ENCODE results near the gene LAMA5. TPM values are rescaled to one million over a fixed set of nuclear protein-coding genes. Genes with fewer than 3 reads are reported as not detected.

Gene LAMA5
- total RNA-seq, 6 experiments from 2014 or later = 30.3 to 80.8 (median 47.1) TPM

DNA sequence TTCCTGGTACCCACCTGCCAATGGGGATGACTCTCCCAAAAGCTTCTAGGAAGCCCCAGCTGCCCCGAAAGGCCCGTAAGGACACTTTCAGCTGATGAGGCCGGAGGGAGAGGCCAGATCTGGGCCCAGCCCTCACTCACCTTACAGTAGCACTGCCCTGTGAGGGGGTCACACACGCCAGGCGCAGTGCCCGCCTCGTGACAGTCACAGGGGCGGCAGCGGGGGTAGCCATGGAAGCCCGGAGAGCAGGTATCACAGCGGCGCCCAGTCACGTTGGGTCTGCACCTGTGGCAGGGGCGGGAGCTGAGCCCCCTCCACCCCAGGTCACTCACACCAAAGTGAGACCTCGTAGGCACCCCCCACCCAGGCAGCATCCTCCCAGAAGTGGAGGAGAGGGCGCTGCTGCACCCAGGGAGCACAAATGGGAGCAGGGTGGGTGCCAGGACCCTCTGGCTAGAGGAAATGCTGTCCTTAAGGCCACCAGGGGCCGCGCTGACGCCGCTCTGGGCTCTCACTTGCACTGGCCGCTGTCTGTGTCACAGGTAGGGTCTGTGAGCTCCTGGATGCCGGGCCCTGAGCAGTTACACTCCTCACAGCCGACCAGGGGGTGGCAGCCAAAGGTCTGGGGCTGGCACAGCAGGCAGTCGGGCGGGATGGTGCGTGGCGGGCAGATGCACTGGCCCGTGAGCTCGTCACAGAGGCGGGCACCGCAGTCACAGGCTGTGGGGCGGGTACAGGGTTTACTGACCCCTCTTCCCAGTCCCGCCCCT is 39.2 kb downstream of the LAMA5 start:
- Histone ChIP-seq H3K36me3 (peaks cover 0 to 15% (median 4%) of the 10 kb centered on the region in 4 donors), H3K4me3 (no peak overlapping the region), H3K27ac (no peak overlapping the region), H3K27me3 (no peaks in the 10 kb centered on the region), H3K4me1 (peaks cover 0 to 3% (median 0%) of the 10 kb centered on the region in 4 donors), H3K9me3 (no peaks in the 10 kb centered on the region)
- ATAC-seq = no peak
- DNase-seq = peak in 1 of 3 donors; percentile 14
- 93% methylated on average over 9 of the region's 33 CpGs for WGBS (ENCODE audit: insufficient coverage, low coverage, low lambda C conversion rate, missing lambda C conversion rate)
- intact Hi-C loops (cut with DNase I) = no loop called here
- TF ChIP-seq POLR2A (IDR thresholded peaks at IDR 0.05) = no peak
- TF ChIP-seq, protein P1, sequence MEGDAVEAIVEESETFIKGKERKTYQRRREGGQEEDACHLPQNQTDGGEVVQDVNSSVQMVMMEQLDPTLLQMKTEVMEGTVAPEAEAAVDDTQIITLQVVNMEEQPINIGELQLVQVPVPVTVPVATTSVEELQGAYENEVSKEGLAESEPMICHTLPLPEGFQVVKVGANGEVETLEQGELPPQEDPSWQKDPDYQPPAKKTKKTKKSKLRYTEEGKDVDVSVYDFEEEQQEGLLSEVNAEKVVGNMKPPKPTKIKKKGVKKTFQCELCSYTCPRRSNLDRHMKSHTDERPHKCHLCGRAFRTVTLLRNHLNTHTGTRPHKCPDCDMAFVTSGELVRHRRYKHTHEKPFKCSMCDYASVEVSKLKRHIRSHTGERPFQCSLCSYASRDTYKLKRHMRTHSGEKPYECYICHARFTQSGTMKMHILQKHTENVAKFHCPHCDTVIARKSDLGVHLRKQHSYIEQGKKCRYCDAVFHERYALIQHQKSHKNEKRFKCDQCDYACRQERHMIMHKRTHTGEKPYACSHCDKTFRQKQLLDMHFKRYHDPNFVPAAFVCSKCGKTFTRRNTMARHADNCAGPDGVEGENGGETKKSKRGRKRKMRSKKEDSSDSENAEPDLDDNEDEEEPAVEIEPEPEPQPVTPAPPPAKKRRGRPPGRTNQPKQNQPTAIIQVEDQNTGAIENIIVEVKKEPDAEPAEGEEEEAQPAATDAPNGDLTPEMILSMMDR (IDR thresholded peaks at IDR 0.05) = no peak

DNA sequence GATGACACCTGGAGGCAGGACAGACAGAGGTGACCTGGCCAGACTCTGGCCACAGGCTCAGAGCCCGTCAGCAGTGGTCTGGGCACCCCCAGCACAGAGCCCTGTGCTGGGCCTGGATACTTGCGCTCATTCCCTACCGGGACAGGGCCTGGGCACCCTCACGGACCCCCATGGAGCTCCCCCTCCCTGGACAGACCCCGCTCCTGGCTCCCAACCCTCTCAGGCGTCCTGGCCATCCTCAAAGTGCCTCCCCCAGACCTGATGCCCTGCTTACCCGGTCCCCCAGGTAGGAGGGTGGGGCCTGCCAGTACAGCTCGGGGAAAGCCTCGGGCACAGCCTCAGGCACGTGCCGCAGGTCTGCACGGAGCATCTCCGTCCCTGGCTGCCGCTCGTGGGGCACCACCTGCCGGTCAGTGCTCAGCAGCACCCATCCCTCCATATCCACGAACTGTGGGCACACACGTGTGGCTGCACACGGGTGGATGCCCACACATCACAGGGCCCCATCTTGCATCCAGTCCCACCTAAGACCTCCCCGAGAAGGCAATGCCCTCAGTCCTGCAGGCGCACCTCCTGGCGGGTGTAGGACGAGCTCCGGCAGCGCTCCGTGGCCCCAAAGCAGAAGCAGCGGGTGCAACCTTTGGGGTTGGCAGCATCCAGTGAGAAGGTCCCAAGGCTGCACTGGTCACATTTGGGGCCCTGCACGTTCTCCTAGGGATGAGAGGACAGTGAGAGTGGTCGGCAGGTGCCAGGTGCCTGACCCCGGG is 40.0 kb downstream of the LAMA5 start:
- no peaks in the 10 kb centered on the region for H3K27me3 ChIP-seq
- H3K4me1 ChIP-seq = peaks cover 0 to 3% (median 0%) of the 10 kb centered on the region in 4 donors
- TF ChIP-seq, protein P1 (IDR thresholded peaks at IDR 0.05) = no peak
- TF ChIP-seq POLR2A (IDR thresholded peaks at IDR 0.05) = no peak
- no peak overlapping the region for H3K4me3 ChIP-seq
- peaks cover 0 to 13% (median 4%) of the 10 kb centered on the region in 4 donors for H3K36me3 ChIP-seq
- H3K9me3 ChIP-seq = no peaks in the 10 kb centered on the region
- no peak for ATAC-seq
- WGBS (ENCODE audit: insufficient coverage, low coverage, low lambda C conversion rate, missing lambda C conversion rate) = 95% methylated on average over 8 of the region's 30 CpGs
- no peak overlapping the region for H3K27ac ChIP-seq
- DNase-seq = no peak
- intact Hi-C loops (cut with DNase I) = no loop called here

DNA sequence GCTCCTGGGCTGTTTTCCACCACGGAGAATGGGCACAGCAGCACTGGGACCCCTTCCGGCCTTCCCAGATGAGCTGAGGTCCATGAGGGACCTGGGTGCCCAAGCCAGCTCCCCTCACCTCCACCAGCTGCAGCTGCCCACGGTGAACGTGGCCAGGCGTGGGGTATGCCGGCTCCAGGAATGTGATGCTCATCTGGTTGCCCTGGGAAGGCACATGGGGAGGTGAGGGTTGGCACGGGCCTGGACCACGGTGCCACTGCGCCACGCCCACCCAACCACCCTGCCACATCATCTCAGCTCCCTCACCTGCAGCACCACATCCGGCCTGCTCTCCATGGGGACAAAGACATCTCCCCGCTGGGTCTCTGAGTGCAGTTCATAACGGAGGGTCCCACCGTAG is 40.6 kb downstream of the LAMA5 start:
- H3K27ac ChIP-seq = no peak overlapping the region
- intact Hi-C loops (cut with DNase I) = no loop called here
- DNase-seq (no peak), ATAC-seq (no peak)
- no peaks in the 10 kb centered on the region for H3K27me3 ChIP-seq
- TF ChIP-seq POLR2A (IDR thresholded peaks at IDR 0.05) = no peak
- TF ChIP-seq, protein P1 (IDR thresholded peaks at IDR 0.05) = no peak
- peaks cover 0 to 11% (median 4%) of the 10 kb centered on the region in 4 donors for H3K36me3 ChIP-seq
- peaks cover 0 to 3% (median 0%) of the 10 kb centered on the region in 4 donors for H3K4me1 ChIP-seq
- 88% methylated on average over 4 of the region's 14 CpGs for WGBS (ENCODE audit: insufficient coverage, low coverage, low lambda C conversion rate, missing lambda C conversion rate)
- H3K4me3 ChIP-seq = no peak overlapping the region
- H3K9me3 ChIP-seq = no peaks in the 10 kb centered on the region

DNA sequence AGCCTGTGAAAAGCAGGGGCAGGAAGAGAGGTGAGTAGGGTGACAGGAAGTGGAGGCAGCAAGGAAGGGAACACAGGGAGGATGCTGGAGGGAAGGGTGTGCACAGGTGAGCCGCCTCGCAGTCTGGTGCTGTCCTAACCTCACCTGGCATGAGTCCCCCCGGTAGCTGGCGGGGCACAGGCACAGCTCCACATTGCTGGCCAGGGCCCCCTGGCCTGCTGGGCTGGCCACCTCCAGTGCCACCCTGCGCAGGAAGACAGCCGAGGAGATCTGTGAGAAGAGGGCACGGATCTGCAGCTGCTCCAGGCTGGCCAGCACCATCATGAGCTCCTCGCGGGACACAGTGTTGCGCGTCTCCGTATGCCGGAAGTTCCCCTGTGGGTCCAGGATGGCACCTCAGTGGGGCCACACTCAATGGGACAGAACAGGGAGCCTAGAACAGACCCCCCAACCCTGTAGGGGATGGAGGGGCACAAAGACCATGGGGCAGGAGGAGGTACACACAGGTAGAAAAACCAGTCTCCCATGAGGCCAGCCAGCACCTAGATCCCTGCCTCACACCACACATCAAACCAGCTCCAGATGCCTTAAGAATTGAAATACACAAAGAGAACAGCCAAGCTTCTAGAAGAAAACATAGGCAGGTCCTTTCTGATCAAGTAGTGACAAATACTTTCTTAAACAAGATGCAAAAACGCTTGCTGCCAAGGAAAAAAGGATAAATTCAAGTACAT is 41.8 kb downstream of the LAMA5 start:
- TF ChIP-seq, protein P1 (IDR thresholded peaks at IDR 0.05) = no peak
- TF ChIP-seq POLR2A (IDR thresholded peaks at IDR 0.05) = no peak
- intact Hi-C loops (cut with DNase I) = no loop called here
- no peak for DNase-seq
- H3K36me3 ChIP-seq = peaks cover 0 to 11% (median 4%) of the 10 kb centered on the region in 4 donors
- H3K4me1 ChIP-seq = peaks cover 0 to 7% (median 0%) of the 10 kb centered on the region in 4 donors
- no peaks in the 10 kb centered on the region for H3K9me3 ChIP-seq
- H3K27me3 ChIP-seq = no peaks in the 10 kb centered on the region
- H3K4me3 ChIP-seq = no peak overlapping the region
- no peak for ATAC-seq
- no peak overlapping the region for H3K27ac ChIP-seq
- WGBS (ENCODE audit: insufficient coverage, low coverage, low lambda C conversion rate, missing lambda C conversion rate) = 97% methylated on average over 5 of the region's 14 CpGs

Data from right lobe of liver (tissue), 6 donors.